ENCODE measurements around the gene POU2F1. TPM values are rescaled to one million over a fixed set of nuclear protein-coding genes. Genes with fewer than 3 reads are reported as not detected.

Gene POU2F1
- total and polyA plus RNA-seq, 2 donors (not counting 1 experiment from before 2014, with no cell fraction given) = 5.2 to 48.8 TPM

DNA sequence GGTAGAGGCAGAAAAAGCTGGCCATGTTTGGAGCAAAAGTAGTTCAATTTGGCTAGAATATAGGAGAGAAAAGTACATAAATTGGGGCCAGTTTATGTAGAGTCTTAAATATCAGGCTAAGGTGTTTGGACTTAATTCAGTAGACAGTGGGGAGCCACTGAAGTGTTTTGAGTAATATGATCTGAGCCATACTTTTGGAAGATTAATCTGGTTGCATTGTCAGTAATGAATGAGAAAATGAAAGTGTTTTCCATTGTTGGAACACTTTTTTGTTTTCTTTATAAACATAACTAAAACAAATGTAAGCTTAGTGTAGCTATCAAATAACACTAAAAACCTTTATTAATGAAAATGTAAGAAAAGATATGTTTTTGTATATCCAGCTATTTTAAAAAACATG, 42.1 kb downstream of the POU2F1 start:
- Histone ChIP-seq H2AFZ (ENCODE audit: insufficient read depth, low read depth, low read length, poor library complexity, severe bottlenecking) (no peak overlapping the region), H3K27ac (ENCODE audit: low read length in 2 of 2) (peak overlapping the region in 1 of 2 donors; percentile 15), H3K27me3 (replicated peaks in 1 of 4; ENCODE audit: control extremely low read depth in 1 of 4, control insufficient read depth in 3 of 4, insufficient read depth in 4 of 4, low read length in 3 of 4) (no peaks in the 10 kb centered on the region), H3K4me3 (ENCODE audit: control extremely low read depth in 1 of 5, extremely low read depth in 1 of 5, insufficient read depth in 1 of 5, low read depth in 2 of 5, low read length in 4 of 5) (no peak overlapping the region), H3K4me1 (ENCODE audit: control insufficient read depth in 2 of 2, insufficient read depth in 2 of 2, low read length in 2 of 2) (peaks cover 37% of the 10 kb centered on the region in 2 donors), H3K36me3 (replicated peaks in 1 of 2; ENCODE audit: control extremely low read depth in 1 of 2, control insufficient read depth in 1 of 2, extremely low read depth in 1 of 2, insufficient read depth in 2 of 2, low read length in 1 of 2) (no peaks in the 10 kb centered on the region), H3K79me2 (ENCODE audit: control insufficient read depth, insufficient read depth, low read length) (peaks cover 94% of the 10 kb centered on the region), H4K20me1 (ENCODE audit: control insufficient read depth, insufficient read depth, low read length, poor library complexity, severe bottlenecking) (peaks cover 6% of the 10 kb centered on the region), H3K9ac (ENCODE audit: low read length) (no peak overlapping the region), H3K4me2 (replicated peaks; ENCODE audit: low read depth, low read length, poor library complexity, severe bottlenecking) (no peak overlapping the region), H3K9me3 (ENCODE audit: control extremely low read depth in 1 of 3, control insufficient read depth in 2 of 3, insufficient read depth in 1 of 3, low read length in 2 of 3) (no peaks in the 10 kb centered on the region)
- Mint-ChIP-seq H3K9me3 (ENCODE audit: insufficient read depth) (no peaks in the 10 kb centered on the region), H3K4me1 (peaks cover 27% of the 10 kb centered on the region), H3K4me3 (no peak overlapping the region), H3K27ac (no peak overlapping the region), H3K27me3 (no peaks in the 10 kb centered on the region)
- POLR2A ChIA-PET = interaction anchor here (0.7 kb wide), 1 partner anchor 8 kb away, joined by 3 read pairs; no protein-coding TSS in a partner anchor
- ATAC-seq (ENCODE audit: low read depth) (no peak), DNase-seq (no peak)
- CTCF ChIA-PET = interaction anchor here (1.6 to 12.1 kb wide), 5 partner anchors 17 to 270 kb away, joined by 4 to 188 read pairs (median 12); no protein-coding TSS in a partner anchor
- TF ChIP-seq, protein P1, sequence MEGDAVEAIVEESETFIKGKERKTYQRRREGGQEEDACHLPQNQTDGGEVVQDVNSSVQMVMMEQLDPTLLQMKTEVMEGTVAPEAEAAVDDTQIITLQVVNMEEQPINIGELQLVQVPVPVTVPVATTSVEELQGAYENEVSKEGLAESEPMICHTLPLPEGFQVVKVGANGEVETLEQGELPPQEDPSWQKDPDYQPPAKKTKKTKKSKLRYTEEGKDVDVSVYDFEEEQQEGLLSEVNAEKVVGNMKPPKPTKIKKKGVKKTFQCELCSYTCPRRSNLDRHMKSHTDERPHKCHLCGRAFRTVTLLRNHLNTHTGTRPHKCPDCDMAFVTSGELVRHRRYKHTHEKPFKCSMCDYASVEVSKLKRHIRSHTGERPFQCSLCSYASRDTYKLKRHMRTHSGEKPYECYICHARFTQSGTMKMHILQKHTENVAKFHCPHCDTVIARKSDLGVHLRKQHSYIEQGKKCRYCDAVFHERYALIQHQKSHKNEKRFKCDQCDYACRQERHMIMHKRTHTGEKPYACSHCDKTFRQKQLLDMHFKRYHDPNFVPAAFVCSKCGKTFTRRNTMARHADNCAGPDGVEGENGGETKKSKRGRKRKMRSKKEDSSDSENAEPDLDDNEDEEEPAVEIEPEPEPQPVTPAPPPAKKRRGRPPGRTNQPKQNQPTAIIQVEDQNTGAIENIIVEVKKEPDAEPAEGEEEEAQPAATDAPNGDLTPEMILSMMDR (IDR thresholded peaks at IDR 0.05) = no peak
- intact Hi-C loops (cut with micrococcal nuclease) = no loop called here

DNA sequence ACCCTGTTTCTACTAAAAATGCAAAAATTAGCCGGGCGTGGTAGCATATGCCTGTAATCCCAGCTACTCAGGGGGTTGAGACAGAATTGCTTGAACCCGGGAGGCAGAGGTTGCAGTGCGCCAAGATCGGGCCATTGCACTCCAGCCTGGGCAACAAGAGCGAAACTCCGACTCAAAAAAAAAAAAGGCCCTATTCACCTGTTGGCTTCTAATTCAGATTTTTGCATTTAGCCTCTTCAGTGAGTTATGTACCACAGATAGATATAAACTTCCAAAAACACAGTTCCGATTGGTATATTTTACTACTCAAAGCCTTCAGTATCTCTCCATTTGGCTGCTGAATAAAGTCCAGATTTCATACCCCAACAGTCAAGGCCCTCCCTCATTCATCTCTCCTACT, 42.7 kb downstream of the POU2F1 start:
- CTCF ChIA-PET = interaction anchor here (1.2 to 12.1 kb wide), 6 partner anchors 17 to 270 kb away, joined by 3 to 188 read pairs (median 11); no protein-coding TSS in a partner anchor

More for the DNA sequence above, 42.7 kb downstream of the POU2F1 start:
- Mint-ChIP-seq H3K4me1 (peaks cover 26% of the 10 kb centered on the region), H3K27me3 (no peaks in the 10 kb centered on the region), H3K4me3 (no peak overlapping the region), H3K9me3 (ENCODE audit: insufficient read depth) (no peaks in the 10 kb centered on the region), H3K27ac (no peak overlapping the region)
- DNase-seq (no peak), ATAC-seq (ENCODE audit: low read depth) (no peak)
- Histone ChIP-seq H3K36me3 (replicated peaks in 1 of 2; ENCODE audit: control extremely low read depth in 1 of 2, control insufficient read depth in 1 of 2, extremely low read depth in 1 of 2, insufficient read depth in 2 of 2, low read length in 1 of 2) (no peaks in the 10 kb centered on the region), H3K9me3 (ENCODE audit: control extremely low read depth in 1 of 3, control insufficient read depth in 2 of 3, insufficient read depth in 1 of 3, low read length in 2 of 3) (no peaks in the 10 kb centered on the region), H3K4me1 (ENCODE audit: control insufficient read depth in 2 of 2, insufficient read depth in 2 of 2, low read length in 2 of 2) (peaks cover 37% of the 10 kb centered on the region in 2 donors), H3K27ac (ENCODE audit: low read length in 2 of 2) (peak overlapping the region in 1 of 2 donors; percentile 29), H2AFZ (ENCODE audit: insufficient read depth, low read depth, low read length, poor library complexity, severe bottlenecking) (no peak overlapping the region), H3K4me3 (ENCODE audit: control extremely low read depth in 1 of 5, extremely low read depth in 1 of 5, insufficient read depth in 1 of 5, low read depth in 2 of 5, low read length in 4 of 5) (no peak overlapping the region), H3K9ac (ENCODE audit: low read length) (no peak overlapping the region), H3K79me2 (ENCODE audit: control insufficient read depth, insufficient read depth, low read length) (peaks cover 94% of the 10 kb centered on the region), H3K27me3 (replicated peaks in 1 of 4; ENCODE audit: control extremely low read depth in 1 of 4, control insufficient read depth in 3 of 4, insufficient read depth in 4 of 4, low read length in 3 of 4) (no peaks in the 10 kb centered on the region), H3K4me2 (replicated peaks; ENCODE audit: low read depth, low read length, poor library complexity, severe bottlenecking) (peak overlapping the region; percentile 32), H4K20me1 (ENCODE audit: control insufficient read depth, insufficient read depth, low read length, poor library complexity, severe bottlenecking) (peaks cover 9% of the 10 kb centered on the region)
- 98% methylated on average over 7 of the region's 8 CpGs for WGBS (ENCODE audit: insufficient coverage)
- POLR2A ChIA-PET = interaction anchor here (0.7 kb wide), 2 partner anchors 9 to 42 kb away, joined by 3 read pairs; no protein-coding TSS in a partner anchor
- no peak for TF ChIP-seq EZH2 (IDR thresholded peaks at IDR 0.05; ENCODE audit: borderline replicate concordance, insufficient read depth, low read depth, low read length, poor library complexity, severe bottlenecking)
- TF ChIP-seq, protein P1 (IDR thresholded peaks at IDR 0.05) = no peak
- intact Hi-C loops (cut with micrococcal nuclease) = no loop called here
